SIG-M5 treated with dmso at 0.1 percent for 504 hours (cell line): Measurements from ENCODE around the gene GABARAPL2.
A peak's percentile ranks its signal among the peaks of the same experiment; 100 is the strongest.
"Not testable (repeated sequence)": the region's sequence is repeated elsewhere in the genome, so short reads cannot be mapped to it uniquely, and the experiment has no call there.

ENCODE experiments used
- DNase-seq: peaks from one replicate; lab custom pipeline; 2025; ENCODE audit not compliant: unreplicated experiment; lab: John Stamatoyannopoulos, UW

Gene GABARAPL2

DNA sequence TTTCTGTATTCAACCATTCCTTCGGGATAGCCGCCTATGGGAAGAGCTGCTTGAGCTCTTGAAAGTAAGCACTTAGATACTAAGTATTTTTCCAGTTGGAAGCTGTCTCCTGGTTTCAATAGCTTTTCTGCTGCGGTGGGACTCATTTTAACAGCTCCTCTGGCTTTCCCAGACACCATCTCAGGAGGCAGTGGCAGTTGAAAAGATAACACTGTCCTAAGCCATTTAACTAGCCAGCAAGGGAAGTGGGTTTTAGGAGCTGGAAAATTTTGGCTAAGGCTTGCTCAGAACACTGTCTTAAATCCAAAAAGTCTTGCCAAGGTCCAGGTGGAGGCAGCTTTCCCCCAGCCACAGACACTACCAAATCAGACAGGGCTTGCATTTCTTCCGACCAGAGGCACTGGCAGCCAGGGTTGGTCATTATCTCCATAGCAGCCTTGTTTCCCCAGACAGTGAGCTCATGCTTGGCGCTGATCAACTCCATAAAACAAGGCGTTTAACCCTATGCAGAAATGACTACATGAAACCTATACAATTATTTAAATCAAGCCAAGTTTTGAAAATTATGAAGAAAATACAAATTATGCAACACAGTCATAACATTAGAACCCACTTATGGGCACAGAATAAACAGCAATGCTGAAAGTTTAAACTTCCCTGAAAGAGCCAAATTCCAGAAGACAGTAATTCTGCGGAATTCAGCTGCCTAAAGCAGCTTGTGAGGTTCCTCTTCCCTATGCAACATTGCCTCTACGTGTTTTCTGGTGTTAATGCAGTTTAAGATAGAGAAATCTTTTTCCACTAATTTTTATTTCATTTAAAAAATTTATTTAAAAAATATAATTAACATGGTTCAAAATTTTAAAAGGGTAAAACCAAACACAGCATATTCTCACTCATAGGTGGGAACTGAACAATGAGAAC, 25.0 kb downstream of the GABARAPL2 start:
- DNase-seq, result no peak

DNA sequence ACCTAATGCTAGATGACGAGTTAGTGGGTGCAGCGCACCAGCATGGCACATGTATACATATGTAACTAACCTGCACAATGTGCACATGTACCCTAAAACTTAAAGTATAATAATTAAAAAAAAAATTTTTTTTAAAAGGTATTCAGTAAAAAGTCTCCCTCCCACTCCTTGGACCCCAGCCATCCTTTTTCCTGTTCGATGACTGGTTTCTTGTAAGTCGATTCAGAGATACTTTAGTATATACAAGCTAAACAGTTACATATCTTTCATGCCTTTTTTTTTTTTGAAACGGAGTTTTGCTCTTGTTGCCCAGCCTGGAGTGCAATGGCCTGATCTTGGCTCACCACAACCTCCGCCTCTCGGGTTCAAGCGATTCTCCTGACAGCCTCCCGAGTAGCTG, 25.7 kb downstream of the GABARAPL2 start:
- DNase-seq, result not testable (repeated sequence)

DNA sequence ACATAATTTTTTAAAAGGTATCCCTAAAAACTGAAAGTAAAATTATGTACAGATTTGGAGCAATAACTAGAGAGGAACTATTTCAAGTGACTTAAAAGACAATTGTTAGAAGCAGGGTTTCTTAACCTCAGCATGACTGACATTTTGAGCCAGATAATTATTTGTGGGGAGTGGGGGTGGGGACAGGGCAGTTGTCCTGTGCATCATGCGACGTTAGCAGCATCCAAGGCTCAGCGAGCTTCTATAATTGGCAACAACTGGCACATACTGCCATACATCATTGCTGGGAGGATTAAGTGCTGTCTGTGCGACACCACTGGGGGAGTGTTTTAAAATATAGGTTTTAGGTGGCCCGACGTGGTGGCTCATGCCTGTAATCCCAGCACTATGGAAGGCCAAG, 27.1 kb downstream of the GABARAPL2 start:
- DNase-seq, result no peak

DNA sequence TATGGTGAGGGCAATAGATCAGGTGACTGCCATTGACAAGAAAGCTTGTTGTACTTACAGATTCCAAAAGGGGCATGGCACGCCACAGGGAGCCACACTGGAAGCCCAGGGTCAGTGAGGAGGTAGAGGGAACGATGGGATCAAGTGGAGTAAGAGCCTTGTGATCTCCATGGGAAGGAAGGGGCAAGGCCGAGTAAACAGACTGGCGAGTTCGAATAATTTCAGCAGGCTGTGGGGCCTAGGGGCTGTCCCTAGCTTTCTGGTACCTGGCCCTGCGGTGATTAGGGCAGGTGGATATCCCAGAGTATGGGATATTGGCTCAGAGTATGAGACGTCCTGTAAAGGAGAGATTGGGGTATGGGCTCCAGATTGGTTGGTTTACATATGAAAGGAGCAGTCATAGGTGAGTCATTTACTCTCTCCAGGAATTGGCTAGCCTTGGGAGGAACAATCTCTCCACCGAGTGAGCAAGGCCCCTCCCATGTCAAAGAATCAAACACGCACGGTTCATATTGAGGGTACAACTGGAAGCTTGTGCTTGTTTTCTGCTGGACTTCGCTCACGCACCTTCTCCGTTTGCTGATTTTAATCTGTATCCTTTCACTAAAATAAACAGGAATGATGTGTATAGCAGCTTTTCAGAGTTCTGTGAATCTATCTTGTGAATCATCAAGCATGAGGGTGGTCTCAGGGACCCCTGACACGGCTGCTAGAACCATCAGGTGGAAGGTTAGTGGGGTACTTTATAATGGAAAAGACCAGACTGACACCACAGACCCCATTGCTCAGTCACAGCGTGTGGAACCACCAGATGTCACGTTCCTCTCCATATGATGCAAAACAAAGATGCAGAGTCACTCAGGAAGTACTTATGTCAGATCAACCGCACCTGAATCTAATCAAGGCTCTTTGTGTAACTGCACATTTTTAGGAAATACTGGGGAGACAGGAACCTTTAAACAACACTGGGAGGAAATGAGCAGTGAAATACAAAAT, 27.9 kb downstream of the GABARAPL2 start:
- no peak for DNase-seq

DNA sequence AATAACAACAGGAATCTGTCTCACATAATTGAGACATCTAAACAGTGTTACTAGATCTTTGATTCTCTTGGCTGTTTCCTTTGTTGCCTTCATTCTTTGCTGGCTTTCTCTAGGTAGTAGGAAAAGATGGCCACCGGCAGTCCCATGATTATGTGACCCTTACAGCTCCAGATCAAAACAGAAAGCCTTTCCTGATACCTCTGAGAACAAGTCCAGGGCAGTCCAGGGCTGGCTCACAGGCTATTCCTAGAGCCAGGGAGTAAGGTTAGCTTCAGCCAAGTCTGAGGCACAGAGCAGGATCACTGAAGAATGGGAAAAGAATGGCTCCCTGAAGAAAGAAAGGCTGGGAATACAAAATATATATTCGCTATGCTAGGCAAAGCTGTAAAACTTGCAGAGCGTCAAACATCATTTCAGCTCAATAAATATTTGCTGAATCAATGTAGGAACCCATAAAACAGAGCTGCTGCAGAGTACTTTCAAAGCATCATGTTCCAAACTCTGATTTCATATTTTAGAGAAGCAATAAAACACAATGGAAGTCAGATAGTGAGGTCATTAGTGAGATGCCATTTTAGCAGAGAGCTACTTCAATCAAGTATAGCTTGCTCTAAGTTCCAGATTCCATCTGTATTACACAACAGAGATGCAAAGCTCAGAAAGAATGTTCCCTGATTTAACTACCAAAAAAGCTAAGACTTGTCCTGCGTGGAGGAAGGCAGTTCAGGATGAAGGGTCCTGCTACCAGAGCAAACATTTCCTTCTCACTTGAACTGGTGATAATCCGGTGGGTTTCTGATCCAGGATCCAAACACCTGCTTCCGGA, 33.5 kb downstream of the GABARAPL2 start:
- DNase-seq, result no peak

DNA sequence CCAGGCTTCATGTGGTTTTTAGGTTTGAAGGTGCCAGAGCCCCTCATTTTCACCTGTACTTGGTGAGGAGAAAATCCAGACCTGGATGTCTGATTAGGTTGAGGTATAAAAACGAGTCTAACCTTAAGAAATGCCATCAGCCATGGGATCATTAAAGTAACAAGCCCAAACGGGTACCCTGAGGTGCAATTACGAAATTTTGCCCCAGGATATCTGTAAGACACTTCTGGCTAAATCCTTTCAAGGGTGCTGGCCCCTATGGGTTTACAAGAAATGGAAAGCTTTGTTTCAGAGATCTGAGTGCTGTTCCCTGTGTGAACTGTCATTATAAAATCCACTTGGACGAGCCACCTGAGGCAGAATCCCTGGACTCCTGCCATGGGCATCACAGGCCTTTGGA, 37.1 kb downstream of the GABARAPL2 start:
- DNase-seq, result no peak

DNA sequence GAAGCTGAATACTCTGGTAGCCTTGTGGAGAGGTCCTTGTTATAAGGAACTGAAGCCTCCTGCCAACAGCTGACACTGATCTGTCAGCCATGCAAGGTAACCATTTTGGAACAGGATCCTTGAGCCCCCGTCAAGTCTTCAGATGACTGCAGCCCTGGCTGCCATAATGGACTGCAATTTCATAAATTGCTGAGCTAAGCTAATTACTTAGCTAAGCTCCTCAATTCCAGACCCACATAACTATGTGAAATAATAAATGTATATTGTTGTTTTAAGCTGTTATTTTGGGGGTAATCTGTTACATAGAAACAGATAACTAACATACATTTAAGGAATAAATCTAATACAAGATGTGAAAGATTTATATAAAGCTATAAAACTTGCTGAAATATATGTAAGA, 40.3 kb downstream of the GABARAPL2 start:
- no peak for DNase-seq

DNA sequence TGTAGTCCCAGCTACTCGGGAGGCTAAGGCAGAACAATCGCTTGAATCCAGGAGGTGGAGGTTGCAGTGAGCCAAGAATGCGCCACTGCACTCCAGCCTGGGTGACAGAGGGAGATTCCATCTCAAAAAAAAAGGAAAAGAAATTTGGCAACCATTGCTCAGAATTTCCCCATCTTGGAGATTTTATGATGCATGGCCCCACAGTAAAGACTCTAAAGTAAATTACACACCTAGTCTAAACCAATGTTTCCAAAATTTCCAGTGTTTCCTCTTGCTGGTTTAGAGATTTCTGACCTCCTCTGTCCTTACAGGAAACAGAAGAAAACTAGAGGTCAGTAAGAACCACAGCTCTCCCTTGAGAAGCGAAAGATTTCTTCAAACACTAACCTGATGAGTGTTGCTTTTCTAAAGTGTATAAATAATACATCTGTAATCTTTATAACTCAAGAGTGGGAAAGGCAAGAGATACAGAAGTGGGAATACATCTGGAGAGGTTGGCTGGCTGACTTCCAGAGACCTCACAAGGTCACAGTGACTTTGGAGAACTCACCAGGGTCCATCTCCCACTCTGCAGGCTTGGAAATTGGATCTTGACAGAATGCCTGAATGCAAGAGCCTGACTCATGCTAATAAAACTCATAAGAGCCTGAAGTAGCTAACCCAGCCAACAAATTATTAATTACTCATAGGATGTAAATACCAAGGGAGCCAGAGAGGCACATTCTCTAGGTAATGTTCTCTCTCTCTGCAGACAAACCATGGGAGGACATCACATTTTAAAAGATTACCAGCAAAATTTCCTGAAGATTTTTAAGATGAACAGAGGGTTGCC, 48.1 kb downstream of the GABARAPL2 start:
- no peak for DNase-seq

DNA sequence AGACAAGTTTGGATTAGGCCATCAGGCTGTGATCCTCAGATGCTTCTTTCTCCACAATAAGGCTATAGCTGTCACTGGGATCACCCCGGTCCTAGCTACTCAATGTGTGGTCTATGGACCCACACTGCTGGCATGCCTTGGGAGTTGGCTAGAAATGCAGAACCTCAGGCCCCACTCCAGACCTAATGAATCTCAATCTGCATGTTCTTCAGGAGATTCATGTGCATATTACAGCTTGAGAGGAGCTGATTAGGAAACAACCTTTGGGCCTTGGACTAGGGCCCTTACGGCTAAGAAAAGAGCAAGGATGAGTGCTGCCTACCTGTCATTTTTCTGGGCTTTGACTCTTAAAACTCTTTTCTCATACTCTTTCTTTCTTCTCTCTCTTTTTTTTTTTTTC, 49.4 kb downstream of the GABARAPL2 start:
- no peak for DNase-seq

DNA sequence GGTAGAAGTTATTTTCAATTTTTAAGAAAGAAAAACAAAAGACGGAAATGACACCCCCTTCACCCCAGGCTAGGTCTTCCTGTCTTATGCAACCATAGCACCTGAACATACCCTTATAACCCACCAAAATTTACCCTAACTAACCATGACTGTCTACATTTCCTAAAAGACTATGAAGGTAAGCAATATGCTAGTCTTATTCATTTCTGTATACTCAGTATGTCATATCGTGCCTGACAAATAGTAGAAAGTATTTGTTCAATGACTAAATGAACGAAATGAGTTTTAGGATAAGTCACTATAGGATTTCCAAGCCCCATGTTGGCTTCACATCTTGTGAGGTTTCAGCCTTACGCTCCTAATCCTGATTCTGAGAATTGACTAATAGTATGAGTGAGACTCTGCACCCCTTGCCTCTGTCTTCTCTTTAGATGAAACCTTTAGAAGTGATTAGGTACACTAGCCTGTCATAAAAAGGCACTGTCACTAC, 50.4 kb downstream of the GABARAPL2 start:
- DNase-seq, result no peak

DNA sequence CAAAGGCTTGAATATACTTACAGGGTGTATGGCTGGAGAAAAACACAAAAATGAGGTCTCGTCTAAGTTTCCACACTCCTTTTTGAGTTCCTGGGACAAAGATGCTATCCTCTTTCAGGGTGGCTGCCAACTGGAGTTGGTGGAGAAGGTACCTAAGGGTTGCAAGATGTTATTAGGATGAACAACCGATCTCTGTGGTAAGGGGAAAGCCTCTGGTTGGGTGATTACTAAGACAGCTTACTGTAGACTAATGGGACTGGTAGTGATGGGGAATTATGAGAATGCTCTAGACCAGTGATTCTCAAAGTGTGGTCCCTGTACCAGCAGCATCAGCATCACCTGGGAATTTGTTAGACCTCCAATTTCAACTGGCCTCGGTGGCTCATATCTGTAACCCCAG, 50.9 kb downstream of the GABARAPL2 start:
- no peak for DNase-seq

DNA sequence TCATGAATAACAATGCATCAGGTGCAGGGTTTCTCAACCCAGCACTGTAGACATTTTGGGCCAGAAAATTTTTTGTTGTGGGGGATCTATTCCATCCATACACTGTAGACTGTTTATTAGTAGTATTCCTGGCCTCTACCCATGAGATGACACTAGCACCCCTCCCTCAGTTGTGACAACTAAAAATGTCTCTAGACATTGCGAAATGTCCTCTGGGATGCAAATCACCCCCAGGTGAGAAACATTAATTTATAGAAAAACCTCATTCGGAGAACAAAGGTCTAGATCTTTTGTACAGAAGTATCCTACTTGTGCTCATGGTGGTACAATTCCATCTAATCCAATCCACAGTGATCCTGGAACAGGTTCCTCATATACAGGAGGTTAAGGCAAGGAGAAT, 52.6 kb downstream of the GABARAPL2 start:
- DNase-seq, result no peak

DNA sequence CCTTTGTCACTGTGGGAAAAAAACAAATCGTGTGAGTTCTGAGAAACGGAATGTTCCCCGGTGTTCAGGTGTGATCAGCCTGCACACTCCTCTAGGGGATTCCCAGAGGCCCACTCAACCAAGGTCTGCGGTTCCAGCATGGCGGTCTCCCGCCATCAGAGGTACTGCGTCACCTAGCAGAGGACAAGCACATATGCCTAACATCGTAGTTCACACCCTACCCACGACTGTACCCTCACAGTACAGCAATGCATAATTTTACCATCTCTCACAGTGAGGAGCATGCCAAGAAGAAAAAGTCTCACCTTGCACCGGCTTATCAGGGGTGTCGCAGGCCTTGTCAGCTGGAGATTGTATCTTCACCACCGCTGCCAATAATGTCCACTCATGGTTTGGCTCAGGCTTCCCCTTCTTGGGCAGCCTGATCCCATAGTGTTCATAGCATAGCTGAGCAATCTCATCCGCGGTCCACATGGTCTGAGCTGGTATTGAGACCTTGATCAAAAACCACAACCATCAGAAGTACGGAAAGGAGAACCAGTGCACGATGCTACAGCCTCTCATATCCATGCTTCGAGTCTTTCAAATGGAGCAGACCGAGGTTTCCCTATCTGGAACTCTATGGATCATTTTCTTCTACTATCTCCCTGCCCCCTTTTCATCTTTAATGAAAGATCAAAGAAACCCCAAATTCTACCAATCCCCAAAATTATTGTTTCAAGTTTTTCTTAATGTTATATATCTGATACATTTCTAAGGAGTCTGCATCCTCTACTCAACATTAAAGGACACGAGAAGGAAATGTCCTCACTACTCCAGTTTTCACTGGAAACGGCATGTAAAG, 54.4 kb downstream of the GABARAPL2 start:
- no peak for DNase-seq

DNA sequence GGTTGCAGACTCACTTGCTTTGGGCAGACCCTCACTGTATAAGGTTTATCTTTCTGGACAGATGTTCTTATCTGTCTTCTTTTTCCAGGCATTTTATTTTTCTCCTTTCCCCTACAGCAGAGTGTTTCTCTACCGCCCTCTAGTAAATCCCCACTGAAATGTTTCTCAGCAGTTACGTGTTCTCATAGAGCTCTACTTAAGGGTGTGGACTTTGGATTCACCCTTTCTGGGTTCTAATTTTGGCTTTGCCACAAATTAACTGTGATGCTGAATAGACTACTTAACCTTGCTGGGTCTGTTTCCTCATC, 54.9 kb downstream of the GABARAPL2 start:
- peak; percentile 50 for DNase-seq

DNA sequence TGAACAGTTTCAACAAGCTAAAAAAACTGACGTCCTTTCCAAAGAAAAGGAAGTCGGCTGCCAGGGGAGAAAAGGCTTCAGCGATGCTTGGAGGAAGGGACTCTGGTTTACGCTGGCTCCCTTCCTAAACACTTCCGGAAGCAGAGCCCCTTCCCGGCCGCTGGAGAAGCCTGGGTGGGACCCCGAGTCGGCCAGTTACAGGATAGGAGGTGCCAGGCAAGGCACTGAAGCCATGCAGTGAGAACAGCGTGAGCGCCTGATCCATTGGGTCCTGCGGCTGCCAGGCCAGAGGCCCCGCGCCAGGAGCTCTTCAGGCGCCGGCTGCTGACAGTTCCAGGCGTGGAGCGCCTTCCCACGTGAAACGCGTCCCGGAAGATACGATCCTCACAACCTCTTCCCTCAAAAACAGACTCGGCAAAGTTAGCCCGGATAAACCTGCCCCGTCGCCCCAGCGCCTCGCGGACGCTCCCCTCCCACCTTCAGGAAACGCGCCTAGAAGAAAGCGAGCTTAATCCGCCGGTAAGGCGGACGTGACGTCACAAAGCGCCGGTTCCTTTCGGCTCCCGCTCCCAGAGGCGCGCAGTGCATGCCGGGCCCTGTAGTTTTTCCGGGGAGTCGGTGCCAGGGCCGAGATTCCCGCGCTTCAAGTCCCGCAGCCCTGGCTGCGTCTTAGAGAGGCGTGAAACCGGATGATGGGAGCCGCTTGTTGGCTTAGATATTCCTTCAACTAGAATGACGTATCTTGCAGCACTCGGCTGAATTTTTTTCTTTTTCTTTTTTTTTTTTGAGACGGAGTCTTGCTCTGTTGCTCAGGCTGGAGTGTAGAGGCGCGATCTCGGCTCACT, 56.8 kb downstream of the GABARAPL2 start, which contains the start of gene ADAT1:
Gene ADAT1 (minus strand): TSS at position 521 of the 845 bp plus-strand sequence. CDS start 2,482 bp downstream, outside the sequence.
- peak; percentile 95 for DNase-seq

DNA sequence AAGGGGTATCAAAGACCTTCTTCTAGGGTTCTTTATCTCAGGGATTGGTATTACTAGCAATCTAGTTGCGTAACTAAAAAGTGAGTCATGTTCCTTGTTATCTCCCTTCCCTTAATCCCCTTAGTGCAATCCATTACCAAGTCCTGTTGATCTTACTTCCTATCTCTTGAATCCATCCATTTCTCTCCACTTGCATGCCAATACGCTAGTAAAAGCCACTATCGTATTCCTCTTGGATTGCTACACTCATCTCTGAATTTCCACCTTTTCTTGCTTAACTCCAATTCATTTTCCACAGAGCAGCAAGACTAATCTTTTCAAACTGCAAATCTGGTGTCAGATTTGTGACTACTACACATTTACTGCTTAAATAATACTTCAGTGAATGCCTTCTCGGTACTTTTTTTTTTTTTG, 58.7 kb downstream of the GABARAPL2 start:
- DNase-seq, result peak; percentile 58

DNA sequence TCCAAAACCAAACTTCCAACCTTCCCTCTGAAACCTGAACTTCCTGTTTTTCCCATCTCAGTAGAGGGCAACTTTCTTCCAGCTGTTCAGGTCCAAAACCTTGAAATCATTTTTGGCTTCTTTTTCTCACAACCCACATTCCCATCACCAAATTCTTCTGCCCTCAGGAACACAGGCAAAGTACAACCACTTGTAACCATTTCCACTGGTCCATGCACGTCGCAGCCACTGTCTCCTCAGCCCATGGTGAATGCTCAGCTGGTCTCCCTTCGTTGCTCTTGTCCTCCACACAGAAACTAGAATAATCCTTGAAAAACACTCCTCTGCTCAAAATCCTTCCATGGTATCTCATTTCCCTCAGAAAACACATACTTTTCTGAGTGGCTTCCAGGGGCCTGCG, 60.6 kb downstream of the GABARAPL2 start:
- DNase-seq, result no peak
